DND-41 (cell line): ENCODE results near the gene RNF144A.

Experiments
- ATAC-seq: fragments of 200-7000 bp; cut with Tn5 transposase; 3 replicates; pipeline ENCODE4 v1.9.1; 2021; ENCODE audit warnings: low read depth; ENCODE audit not compliant: insufficient read depth
- DNase-seq: peaks from one replicate; pipeline ENCODE4 v3.0.0-alpha.2; 2020
- H2AFZ ChIP-seq: 2 replicates; pipeline ENCODE4 v1.6.0; 2012; ENCODE audit warnings: low read depth, low read length
- H3K27ac ChIP-seq: 2 replicates; pipeline ENCODE4 v1.5.1; 2012; ENCODE audit warnings: low read length, inconsistent platforms
- H3K27me3 ChIP-seq: fragments of 200-600 bp; sonication (generic); 2 replicates; pipeline ENCODE4 v1.6.0; 2012; ENCODE audit warnings: low read length, mild to moderate bottlenecking, inconsistent platforms; ENCODE audit not compliant: insufficient read depth, poor library complexity
- H3K36me3 ChIP-seq: 2 replicates; pipeline ENCODE4 v1.5.1; 2012; ENCODE audit warnings: low read length, inconsistent platforms; ENCODE audit not compliant: insufficient read depth
- H3K4me1 ChIP-seq: 2 replicates; pipeline ENCODE4 v1.5.1; 2012; ENCODE audit warnings: mild to moderate bottlenecking, low read length; ENCODE audit not compliant: insufficient read depth
- H3K4me2 ChIP-seq: 2 replicates; pipeline ENCODE4 v1.6.0; 2012; ENCODE audit warnings: mild to moderate bottlenecking, moderate library complexity, low read length, inconsistent platforms; ENCODE audit not compliant: insufficient read depth
- H3K4me3 ChIP-seq, 2 experiments: fragments of 200-600 bp in 1 of 2; shearing (Covaris generic) in 1 of 2; 2 replicates each; pipeline ENCODE4 v1.5.1; 2012 to 2016; ENCODE audit warnings: inconsistent platforms in 2 of 2, low read length in 2 of 2, mild to moderate bottlenecking in 2 of 2, low read depth in 1 of 2, moderate library complexity in 1 of 2
- H3K79me2 ChIP-seq: 2 replicates; pipeline ENCODE4 v1.6.0; 2012; ENCODE audit warnings: low read length, inconsistent platforms; ENCODE audit not compliant: insufficient read depth
- H3K9ac ChIP-seq: 2 replicates; pipeline ENCODE4 v1.6.0; 2012; ENCODE audit warnings: low read depth, mild to moderate bottlenecking, inconsistent platforms, low read length, moderate library complexity
- H3K9me3 ChIP-seq: 2 replicates; pipeline ENCODE4 v1.5.1; 2012; ENCODE audit warnings: low read length, moderate library complexity, mild to moderate bottlenecking, inconsistent platforms; ENCODE audit not compliant: insufficient read depth, severe bottlenecking
- H4K20me1 ChIP-seq: 2 replicates; pipeline ENCODE4 v1.6.0; 2012; ENCODE audit warnings: low read length; ENCODE audit not compliant: insufficient read depth
- CTCF ChIP-seq: IDR thresholded peaks from 2 replicates; pipeline ENCODE4 v1.5.1; 2012; ENCODE audit warnings: borderline replicate concordance, low read length, moderate library complexity, mild to moderate bottlenecking; ENCODE audit not compliant: poor library complexity, severe bottlenecking; ENCODE audit errors: extremely low read depth
- EZH2 ChIP-seq: IDR thresholded peaks from 3 replicates; pipeline ENCODE4 v1.6.1; 2012; ENCODE audit warnings: borderline replicate concordance, low read depth, mild to moderate bottlenecking, moderate library complexity, low read length, inconsistent platforms; ENCODE audit not compliant: severe bottlenecking

Gene RNF144A

GRCh38 chr2:6957031-6957714 lies 40.0 kb downstream of the RNF144A start:
- Histone ChIP-seq H3K79me2 (peaks cover 89% of the 10 kb centered on the region), H3K9ac (no peak overlapping the region), H3K27ac (no peak overlapping the region), H3K4me1 (no peaks in the 10 kb centered on the region), H3K36me3 (peaks cover 74% of the 10 kb centered on the region), H3K9me3 (no peaks in the 10 kb centered on the region), H4K20me1 (peaks cover 32% of the 10 kb centered on the region; the same call in 1 of the 2 replicates), H3K4me3 (no peak overlapping the region), H3K4me2 (no peak overlapping the region), H2AFZ (no peak overlapping the region), H3K27me3 (no peaks in the 10 kb centered on the region)
- no peak for TF ChIP-seq CTCF
- TF ChIP-seq EZH2, result no peak
- ATAC-seq, result no peak
- DNase-seq, result no peak

DNA sequence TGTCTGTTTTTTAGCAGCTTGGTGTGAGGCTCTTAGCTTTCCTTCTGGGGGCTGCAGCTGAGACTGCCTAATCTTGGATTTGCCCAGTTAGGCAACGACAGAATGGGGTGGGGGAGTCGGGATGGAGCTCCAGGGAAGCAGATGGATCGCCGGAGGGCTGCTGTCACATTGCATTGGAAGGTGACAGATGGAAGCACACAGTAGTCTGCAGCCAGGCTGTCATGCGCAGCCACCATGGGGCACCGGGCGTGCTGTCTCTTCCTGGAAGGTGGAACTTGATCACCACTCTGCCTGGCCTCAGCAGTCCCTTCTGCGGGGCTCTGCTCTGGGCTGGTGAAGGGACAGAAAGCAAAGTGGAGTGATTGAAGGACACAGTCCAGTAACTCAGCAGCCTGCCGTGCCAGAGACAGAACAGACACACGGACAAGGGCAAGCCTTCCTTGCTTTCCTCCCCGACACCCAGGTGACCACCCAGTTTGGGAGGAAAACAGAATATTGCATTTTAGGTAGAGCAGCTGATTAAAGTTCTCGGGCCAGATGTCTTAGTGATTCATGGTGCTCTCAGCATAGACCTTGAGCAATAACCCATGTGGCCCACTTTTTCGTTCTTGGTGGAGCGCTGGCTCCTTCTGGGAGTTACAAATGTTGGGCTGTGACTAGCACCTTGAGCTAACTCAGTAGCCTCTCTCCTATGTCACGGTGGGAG lies 40.9 kb downstream of the RNF144A start:
- H3K27ac ChIP-seq, result no peak overlapping the region
- no peak overlapping the region for H3K4me2 ChIP-seq
- no peak overlapping the region for H2AFZ ChIP-seq
- no peaks in the 10 kb centered on the region for H3K4me1 ChIP-seq
- peaks cover 92% of the 10 kb centered on the region for H3K79me2 ChIP-seq
- peaks cover 32% of the 10 kb centered on the region; the same call in 1 of the 2 replicates for H4K20me1 ChIP-seq
- TF ChIP-seq CTCF (no peak), EZH2 (no peak)
- no peak overlapping the region for H3K9ac ChIP-seq
- H3K27me3 ChIP-seq, result no peaks in the 10 kb centered on the region
- ATAC-seq, result no peak
- no peak for DNase-seq
- peaks cover 83% of the 10 kb centered on the region for H3K36me3 ChIP-seq
- no peak overlapping the region for H3K4me3 ChIP-seq
- no peaks in the 10 kb centered on the region for H3K9me3 ChIP-seq

DNA sequence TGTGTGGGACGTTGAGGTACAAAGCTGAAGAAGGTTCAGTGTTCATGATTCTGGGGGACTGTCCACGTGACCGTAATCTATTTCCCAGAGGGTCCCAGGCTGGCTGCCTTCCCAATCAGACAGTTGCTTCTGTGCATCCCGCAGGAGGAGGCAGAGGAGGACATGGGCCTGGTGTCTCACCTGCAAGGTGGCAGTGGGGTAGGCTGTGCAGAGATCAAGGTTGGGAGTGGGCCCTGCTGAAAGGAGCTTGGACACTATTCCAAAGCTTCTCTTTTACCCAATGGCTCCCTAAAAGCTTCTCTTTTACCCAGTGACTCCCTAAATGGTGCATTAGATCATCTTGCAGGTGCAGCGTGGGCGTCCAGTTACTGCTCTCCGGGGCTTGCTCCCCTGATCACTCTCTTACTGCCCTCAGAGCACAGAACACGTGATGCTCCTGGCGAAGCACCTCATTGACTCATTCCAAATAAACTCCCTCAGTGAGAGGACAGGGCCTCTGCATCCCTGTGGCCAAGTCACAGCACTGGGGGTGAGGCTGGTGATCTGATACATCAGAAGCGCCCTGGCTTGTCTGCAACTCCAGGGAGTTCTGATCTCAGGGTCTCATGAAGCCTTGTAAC lies 41.5 kb downstream of the RNF144A start:
- peaks cover 35% of the 10 kb centered on the region for H4K20me1 ChIP-seq
- H3K4me2 ChIP-seq, result no peak overlapping the region
- H3K4me3 ChIP-seq, result no peak overlapping the region
- H3K27ac ChIP-seq, result no peak overlapping the region
- H3K4me1 ChIP-seq, result peaks cover 2% of the 10 kb centered on the region; the same call in 1 of the 2 replicates
- ATAC-seq (no peak), DNase-seq (no peak)
- no peak for TF ChIP-seq EZH2
- H3K27me3 ChIP-seq, result no peaks in the 10 kb centered on the region
- H3K79me2 ChIP-seq, result peaks cover 93% of the 10 kb centered on the region
- peaks cover 84% of the 10 kb centered on the region for H3K36me3 ChIP-seq
- H3K9me3 ChIP-seq, result no peaks in the 10 kb centered on the region
- no peak overlapping the region for H2AFZ ChIP-seq
- H3K9ac ChIP-seq, result no peak overlapping the region

DNA sequence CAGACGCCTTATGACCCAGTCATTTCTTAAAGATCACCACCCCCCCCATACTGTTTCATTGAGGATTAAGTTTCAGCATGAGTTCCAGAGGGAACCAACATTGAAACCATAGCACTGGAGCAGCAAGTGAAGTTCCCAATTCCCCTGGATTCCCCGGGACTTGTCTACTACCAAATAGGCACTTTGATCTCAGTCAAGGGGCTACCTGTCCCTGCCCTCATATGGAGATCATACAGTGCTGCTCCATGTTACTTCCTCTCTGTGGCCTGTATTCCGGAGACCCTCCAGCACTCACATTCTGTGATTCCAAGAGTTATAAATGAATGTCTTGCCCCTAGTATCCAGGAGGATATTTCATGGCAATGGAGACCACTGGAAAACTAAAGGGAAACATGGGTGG lies 42.5 kb downstream of the RNF144A start:
- no peak overlapping the region for H3K4me3 ChIP-seq
- no peaks in the 10 kb centered on the region for H3K9me3 ChIP-seq
- H3K79me2 ChIP-seq, result peaks cover 87% of the 10 kb centered on the region
- H3K27me3 ChIP-seq, result no peaks in the 10 kb centered on the region
- peaks cover 36% of the 10 kb centered on the region for H4K20me1 ChIP-seq
- H3K4me2 ChIP-seq, result no peak overlapping the region
- no peak overlapping the region for H3K9ac ChIP-seq
- H2AFZ ChIP-seq, result no peak overlapping the region
- H3K36me3 ChIP-seq, result peaks cover 82% of the 10 kb centered on the region
- H3K4me1 ChIP-seq, result peaks cover 4% of the 10 kb centered on the region; the same call in 1 of the 2 replicates
- no peak overlapping the region for H3K27ac ChIP-seq
- ATAC-seq, result no peak
- DNase-seq, result no peak
- TF ChIP-seq EZH2 (no peak), CTCF (no peak)
